ENCODE results near the gene AREL1.

Gene AREL1

GRCh38 chr14:74611650-74612349 is 101.1 kb downstream of the AREL1 start, which contains the start of gene LTBP2:
Gene LTBP2, minus strand, starts transcription at chr14:74612237. Its CDS starts 293 bp downstream, at chr14:74611944.
- DNase-seq (ENCODE audit: low spot score) = no peak
